Measurements from ENCODE around the gene EFNA1. TPM values are rescaled to one million over a fixed set of nuclear protein-coding genes. Genes with fewer than 3 reads are reported as not detected.

Gene EFNA1
- total and polyA plus RNA-seq, 2 donors from 2014 or later = 61.1 to 133 TPM

- no peaks in the 10 kb centered on the region for H3K36me3 ChIP-seq (ENCODE audit: control insufficient read depth in 2 of 3, insufficient read depth in 3 of 3, low read length in 3 of 3)
- no peaks in the 10 kb centered on the region for H3K27me3 ChIP-seq (ENCODE audit: control insufficient read depth, insufficient read depth, low read length)
- no peak for TF ChIP-seq CTCF (IDR thresholded peaks at IDR 0.05; ENCODE audit: borderline replicate concordance, extremely low read depth, insufficient read depth)
- intact Hi-C loops (cut with DNase I) = no loop called here
- FAIRE-seq (no peak), DNase-seq (peak in 2 of 5 donors; percentile 32 to 33)
- H3K4me1 ChIP-seq (ENCODE audit: control insufficient read depth in 2 of 3, insufficient read depth in 2 of 3, low read depth in 1 of 3, low read length in 3 of 3) = peaks cover 0 to 25% (median 13%) of the 10 kb centered on the region in 3 donors
- H3K9me3 ChIP-seq (ENCODE audit: control insufficient read depth in 2 of 3, insufficient read depth in 1 of 3, low read length in 3 of 3) = no peaks in the 10 kb centered on the region
- H3K9ac ChIP-seq (ENCODE audit: low read length in 3 of 3) = no peak overlapping the region
- no peak overlapping the region for H3K4me3 ChIP-seq (ENCODE audit: low read length in 3 of 3)
- H3K27ac ChIP-seq (ENCODE audit: low read depth in 2 of 2, low read length in 2 of 2) = no peak overlapping the region
Observed at GRCh38 chr1:155181371-155182051, 53.8 kb downstream of the EFNA1 start.

GRCh38 chr1:155182052-155182550 is 54.4 kb downstream of the EFNA1 start:
- intact Hi-C loops (cut with DNase I) = no loop called here
- Histone ChIP-seq H3K27ac (ENCODE audit: low read depth in 2 of 2, low read length in 2 of 2) (no peak overlapping the region), H3K36me3 (ENCODE audit: control insufficient read depth in 2 of 3, insufficient read depth in 3 of 3, low read length in 3 of 3) (no peaks in the 10 kb centered on the region), H3K4me1 (ENCODE audit: control insufficient read depth in 2 of 3, insufficient read depth in 2 of 3, low read depth in 1 of 3, low read length in 3 of 3) (peaks cover 0 to 22% (median 9%) of the 10 kb centered on the region in 3 donors), H3K4me3 (ENCODE audit: low read length in 3 of 3) (no peak overlapping the region), H3K9ac (ENCODE audit: low read length in 3 of 3) (no peak overlapping the region), H3K9me3 (ENCODE audit: control insufficient read depth in 2 of 3, insufficient read depth in 1 of 3, low read length in 3 of 3) (no peaks in the 10 kb centered on the region), H3K27me3 (ENCODE audit: control insufficient read depth, insufficient read depth, low read length) (no peaks in the 10 kb centered on the region)
- no peak for TF ChIP-seq CTCF (IDR thresholded peaks at IDR 0.05; ENCODE audit: borderline replicate concordance, extremely low read depth, insufficient read depth)
- DNase-seq (peak in 1 of 5 donors; percentile 68), FAIRE-seq (no peak)

GRCh38 chr1:155183775-155184221 is 56.1 kb downstream of the EFNA1 start:
- DNase-seq (peak in 2 of 5 donors; percentile 31 to 80), FAIRE-seq (no peak)
- no peak for TF ChIP-seq CTCF (IDR thresholded peaks at IDR 0.05; ENCODE audit: borderline replicate concordance, extremely low read depth, insufficient read depth)
- Histone ChIP-seq H3K27ac (ENCODE audit: low read depth in 2 of 2, low read length in 2 of 2) (no peak overlapping the region), H3K36me3 (ENCODE audit: control insufficient read depth in 2 of 3, insufficient read depth in 3 of 3, low read length in 3 of 3) (no peaks in the 10 kb centered on the region), H3K27me3 (ENCODE audit: control insufficient read depth, insufficient read depth, low read length) (no peaks in the 10 kb centered on the region), H3K4me1 (ENCODE audit: control insufficient read depth in 2 of 3, insufficient read depth in 2 of 3, low read depth in 1 of 3, low read length in 3 of 3) (peaks cover 0 to 28% (median 7%) of the 10 kb centered on the region in 3 donors), H3K4me3 (ENCODE audit: low read length in 3 of 3) (no peak overlapping the region), H3K9me3 (ENCODE audit: control insufficient read depth in 2 of 3, insufficient read depth in 1 of 3, low read length in 3 of 3) (no peaks in the 10 kb centered on the region), H3K9ac (ENCODE audit: low read length in 3 of 3) (no peak overlapping the region)
- intact Hi-C loops (cut with DNase I) = no loop called here
